ENCODE results near the gene ZNF770. TPM values are rescaled to one million over a fixed set of nuclear protein-coding genes. Genes with fewer than 3 reads are reported as not detected.

ZNF770 gene
- total RNA-seq, 1 experiment from 2014 or later: 33.0 TPM

DNA sequence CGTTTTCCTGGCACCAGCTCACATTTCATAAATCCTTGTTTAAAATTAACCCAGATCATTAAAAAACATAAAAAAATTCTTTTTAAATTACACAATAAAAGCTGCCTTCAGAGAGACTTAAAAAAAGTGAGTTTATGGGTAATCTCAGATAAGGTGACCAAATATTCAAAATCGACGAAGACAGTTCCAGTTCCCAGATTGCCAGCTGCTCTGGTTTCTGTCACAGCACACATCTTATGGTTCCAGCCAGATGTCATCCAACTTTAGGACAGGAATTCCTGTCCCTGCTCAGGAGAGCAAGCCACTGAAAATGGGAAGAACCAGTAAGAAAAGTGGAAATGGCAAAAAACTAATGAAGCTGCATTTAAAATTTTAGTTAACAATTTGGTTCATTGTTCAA lies 15.8 kb upstream of the ZNF770 start:
- Histone ChIP-seq H3K36me3 (ENCODE audit: control insufficient read depth, insufficient read depth, low read length) (no peaks in the 10 kb centered on the region), H3K4me3 (ENCODE audit: low read depth, low read length) (no peak overlapping the region), H3K27me3 (replicated peaks; ENCODE audit: control insufficient read depth, insufficient read depth, low read length) (no peaks in the 10 kb centered on the region), H3K9me3 (no peaks in the 10 kb centered on the region), H3K4me1 (no peaks in the 10 kb centered on the region)
- Mint-ChIP-seq H3K27me3 (ENCODE audit: insufficient read depth, unreplicated experiment) (peaks cover 6% of the 10 kb centered on the region), H3K4me1 (ENCODE audit: low read depth, unreplicated experiment) (no peaks in the 10 kb centered on the region), H3K27ac (ENCODE audit: unreplicated experiment) (no peak overlapping the region), H3K4me3 (ENCODE audit: unreplicated experiment) (no peak overlapping the region), H3K9me3 (ENCODE audit: unreplicated experiment) (no peaks in the 10 kb centered on the region), H3K36me3 (ENCODE audit: insufficient read depth, unreplicated experiment) (no peaks in the 10 kb centered on the region)
- no TSS peak for BruUV-seq (replicated peaks)
- CTCF ChIA-PET: no interaction called here
- intact Hi-C loops (cut with micrococcal nuclease; ENCODE audit: unreplicated experiment): no loop called here
- POLR2A ChIA-PET: no interaction called here
- DNase-seq: no peak
- no peak for TF ChIP-seq CTCF (IDR thresholded peaks at IDR 0.05; ENCODE audit: insufficient read depth in 1 of 2, low read depth in 1 of 2, low read length in 1 of 2, severe bottlenecking in 1 of 2, unreplicated experiment in 1 of 2)

DNA sequence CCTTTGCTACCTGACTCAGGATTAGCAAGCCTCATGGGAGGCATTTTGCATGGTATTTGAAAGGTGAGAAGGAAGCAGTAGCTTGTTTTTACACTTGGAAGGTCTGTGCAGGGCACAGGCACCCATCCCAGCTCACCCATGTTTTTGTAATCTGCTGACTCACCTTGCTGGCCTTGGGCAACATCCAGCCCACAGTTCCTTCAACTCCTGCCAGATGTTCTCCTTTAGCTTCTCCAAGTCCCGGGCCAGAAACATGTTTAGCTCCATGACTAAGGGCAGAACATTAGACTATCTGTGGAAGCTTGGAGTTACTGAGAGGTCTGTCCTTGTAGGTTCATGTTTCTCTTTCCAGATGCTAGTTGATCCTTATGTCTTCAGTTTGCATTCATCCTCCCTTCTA lies 12.4 kb upstream of the ZNF770 start:
- no peak overlapping the region for H3K27ac Mint-ChIP-seq (ENCODE audit: unreplicated experiment)
- H3K36me3 ChIP-seq (ENCODE audit: control insufficient read depth, insufficient read depth, low read length): no peaks in the 10 kb centered on the region
- no peak for DNase-seq
- no peak overlapping the region for H3K4me3 ChIP-seq (ENCODE audit: low read depth, low read length)
- CTCF ChIA-PET: no interaction called here
- H3K9me3 ChIP-seq: no peaks in the 10 kb centered on the region
- H3K4me1 ChIP-seq: no peaks in the 10 kb centered on the region
- H3K4me3 Mint-ChIP-seq (ENCODE audit: unreplicated experiment): no peak overlapping the region
- peaks cover 1% of the 10 kb centered on the region for H3K27me3 Mint-ChIP-seq (ENCODE audit: insufficient read depth, unreplicated experiment)
- no TSS peak for BruUV-seq (replicated peaks)
- POLR2A ChIA-PET: no interaction called here
- intact Hi-C loops (cut with micrococcal nuclease; ENCODE audit: unreplicated experiment): no loop called here
- TF ChIP-seq CTCF (IDR thresholded peaks at IDR 0.05; ENCODE audit: insufficient read depth in 1 of 2, low read depth in 1 of 2, low read length in 1 of 2, severe bottlenecking in 1 of 2, unreplicated experiment in 1 of 2): no peak
- no peaks in the 10 kb centered on the region for H3K36me3 Mint-ChIP-seq (ENCODE audit: insufficient read depth, unreplicated experiment)
- no peaks in the 10 kb centered on the region for H3K27me3 ChIP-seq (replicated peaks; ENCODE audit: control insufficient read depth, insufficient read depth, low read length)
- no peaks in the 10 kb centered on the region for H3K9me3 Mint-ChIP-seq (ENCODE audit: unreplicated experiment)
- H3K4me1 Mint-ChIP-seq (ENCODE audit: low read depth, unreplicated experiment): no peaks in the 10 kb centered on the region

DNA sequence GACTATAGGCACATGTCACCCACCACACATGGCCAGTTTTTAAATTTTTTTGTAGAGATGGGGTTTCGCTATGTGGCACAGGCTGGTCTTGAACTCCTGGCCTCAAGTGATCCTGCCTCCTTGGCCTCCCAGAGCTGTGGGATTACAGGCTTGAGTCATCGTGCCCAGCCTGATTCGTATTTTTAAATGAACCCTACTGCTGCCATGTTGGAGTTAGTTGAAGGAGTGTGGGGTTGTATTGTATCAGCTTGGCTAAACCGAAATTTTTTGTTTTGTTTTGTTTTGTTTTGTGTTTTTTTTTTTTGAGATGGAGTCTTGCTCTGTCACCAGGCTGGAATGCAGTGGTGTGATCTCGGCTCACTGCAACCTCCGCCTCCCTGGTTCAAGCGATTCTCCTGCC lies 11.8 kb upstream of the ZNF770 start:
- Histone ChIP-seq H3K4me1 (no peaks in the 10 kb centered on the region), H3K4me3 (ENCODE audit: low read depth, low read length) (no peak overlapping the region), H3K27me3 (replicated peaks; ENCODE audit: control insufficient read depth, insufficient read depth, low read length) (no peaks in the 10 kb centered on the region), H3K9me3 (no peaks in the 10 kb centered on the region), H3K36me3 (ENCODE audit: control insufficient read depth, insufficient read depth, low read length) (no peaks in the 10 kb centered on the region)
- Mint-ChIP-seq H3K36me3 (ENCODE audit: insufficient read depth, unreplicated experiment) (no peaks in the 10 kb centered on the region), H3K27ac (ENCODE audit: unreplicated experiment) (no peak overlapping the region), H3K27me3 (ENCODE audit: insufficient read depth, unreplicated experiment) (no peaks in the 10 kb centered on the region), H3K4me3 (ENCODE audit: unreplicated experiment) (no peak overlapping the region), H3K4me1 (ENCODE audit: low read depth, unreplicated experiment) (no peaks in the 10 kb centered on the region), H3K9me3 (ENCODE audit: unreplicated experiment) (no peaks in the 10 kb centered on the region)
- DNase-seq: no peak
- ChIA-PET POLR2A (no interaction called here), CTCF (no interaction called here)
- intact Hi-C loops (cut with micrococcal nuclease; ENCODE audit: unreplicated experiment): no loop called here
- BruUV-seq (replicated peaks): no TSS peak
- no peak for TF ChIP-seq CTCF (IDR thresholded peaks at IDR 0.05; ENCODE audit: insufficient read depth in 1 of 2, low read depth in 1 of 2, low read length in 1 of 2, severe bottlenecking in 1 of 2, unreplicated experiment in 1 of 2)

All from Caco-2 (cell line).